HG03280 (cell line): Measurements from ENCODE around the gene ZNF185.

Experiments
- ATAC-seq: cut with Tn5 transposase; IDR thresholded peaks from one replicate; pipeline ENCODE4 v1.9.1; 2021; ENCODE audit warnings: mild to moderate bottlenecking, moderate library complexity; ENCODE audit not compliant: unreplicated experiment

ZNF185 gene

DNA sequence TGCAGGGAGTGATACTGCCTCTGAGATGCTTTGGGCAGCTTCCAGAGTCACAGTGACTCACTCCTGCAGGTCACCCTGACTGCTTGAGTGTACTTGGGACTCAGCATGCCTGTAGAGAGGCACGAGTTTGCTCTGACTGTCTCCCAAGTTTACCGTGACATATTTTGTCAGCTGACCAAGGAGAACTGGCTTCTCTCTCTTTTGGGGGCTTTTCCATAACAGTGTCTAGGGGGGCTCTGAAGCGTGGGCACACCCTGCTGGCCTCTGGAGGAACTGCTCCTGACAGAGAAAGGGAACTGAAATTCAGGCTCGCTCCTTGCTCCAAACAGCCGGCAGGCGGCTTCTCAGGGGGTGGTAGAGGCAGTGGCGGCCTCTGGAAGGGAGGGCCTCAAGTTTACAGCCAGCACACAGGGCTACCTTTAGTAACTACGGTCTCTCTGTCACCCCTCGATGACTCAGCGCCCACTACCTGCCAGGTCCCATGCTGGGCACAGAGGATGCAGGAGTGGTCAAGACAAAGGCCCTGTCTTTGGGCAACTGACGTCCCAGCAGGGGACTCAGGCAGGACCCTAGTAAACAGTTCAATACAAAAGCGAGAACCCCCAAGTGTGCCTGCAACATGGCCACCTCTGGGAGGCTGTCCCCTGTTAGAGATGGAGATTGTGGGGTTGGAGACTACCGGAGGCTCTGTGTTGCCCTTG lies 17.8 kb downstream of the ZNF185 start:
- peak; percentile 88 for ATAC-seq

DNA sequence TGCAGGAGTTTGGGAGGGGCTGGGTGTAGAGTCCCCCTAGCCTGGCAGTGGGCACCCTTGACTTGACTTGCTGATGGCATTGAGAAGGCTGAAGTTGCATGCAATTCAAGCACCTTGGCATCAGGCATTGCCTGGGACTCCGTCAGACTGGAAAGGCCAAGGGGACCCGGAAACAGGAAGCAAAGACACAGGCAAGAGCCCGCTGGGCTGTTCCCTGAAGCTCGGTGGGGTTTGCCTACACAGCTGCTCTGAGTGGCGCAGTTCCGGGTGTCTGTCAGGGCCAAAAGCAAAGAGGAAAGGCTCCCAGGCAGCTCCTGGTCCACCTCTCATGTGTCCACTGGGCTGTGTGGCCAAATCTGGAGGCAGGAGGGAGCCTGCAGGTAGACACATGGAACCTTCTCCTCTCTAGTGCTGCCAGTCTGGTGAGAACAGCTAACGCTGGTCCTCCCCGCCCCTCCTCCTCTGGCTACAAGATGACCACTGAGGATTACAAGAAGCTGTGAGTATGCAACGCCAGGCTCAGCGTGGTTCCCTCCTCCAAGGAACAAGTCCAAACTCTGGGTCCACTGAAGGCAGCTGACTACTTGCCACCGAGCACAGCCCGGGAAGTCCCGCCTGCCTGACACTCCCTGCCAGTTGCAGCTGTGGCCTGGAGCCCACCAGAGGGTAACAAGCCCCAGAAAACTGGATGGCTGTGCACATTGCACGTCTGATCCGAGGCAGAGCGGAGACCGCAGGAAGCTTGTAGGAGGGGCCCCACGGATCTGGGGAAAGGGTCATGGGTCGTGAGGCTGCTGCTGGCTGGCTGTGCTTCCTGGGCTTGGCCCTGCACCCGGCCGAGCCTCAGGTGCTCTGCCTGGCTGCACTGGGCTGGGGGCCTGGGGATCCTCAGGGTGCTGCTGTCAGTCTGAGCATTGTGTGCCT lies 20.1 kb downstream of the ZNF185 start:
- ATAC-seq, result no peak

GRCh38 chrX:152918707-152919106 lies 20.8 kb downstream of the ZNF185 start:
- ATAC-seq, result no peak

DNA sequence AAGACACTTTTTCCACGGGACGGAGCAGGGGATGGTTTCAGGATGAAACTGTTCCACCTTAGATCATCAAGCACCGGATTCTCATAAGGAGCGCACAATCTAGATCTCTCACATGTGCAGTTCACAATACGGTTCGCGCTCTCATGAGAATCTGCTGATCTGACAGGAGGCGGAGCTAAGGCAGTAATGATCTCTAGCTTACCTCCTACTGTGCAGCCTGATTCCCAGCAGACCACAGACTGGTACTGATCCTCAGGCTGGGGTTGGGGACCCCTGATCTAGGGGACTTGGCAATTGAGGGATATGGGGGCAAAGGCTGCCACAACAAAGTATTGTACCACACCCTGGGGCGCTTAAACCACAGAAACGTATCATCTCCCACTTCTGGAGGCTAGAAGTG lies 25.7 kb downstream of the ZNF185 start:
- ATAC-seq, result no peak

- ATAC-seq, result no peak
These were observed 28.0 kb downstream of the ZNF185 start for GRCh38 chrX:152925835-152926234.

GRCh38 chrX:152926279-152926678 lies 28.4 kb downstream of the ZNF185 start:
- peak; percentile 74 for ATAC-seq

- ATAC-seq, result no peak
These were observed 29.1 kb downstream of the ZNF185 start for GRCh38 chrX:152926923-152927322.

DNA sequence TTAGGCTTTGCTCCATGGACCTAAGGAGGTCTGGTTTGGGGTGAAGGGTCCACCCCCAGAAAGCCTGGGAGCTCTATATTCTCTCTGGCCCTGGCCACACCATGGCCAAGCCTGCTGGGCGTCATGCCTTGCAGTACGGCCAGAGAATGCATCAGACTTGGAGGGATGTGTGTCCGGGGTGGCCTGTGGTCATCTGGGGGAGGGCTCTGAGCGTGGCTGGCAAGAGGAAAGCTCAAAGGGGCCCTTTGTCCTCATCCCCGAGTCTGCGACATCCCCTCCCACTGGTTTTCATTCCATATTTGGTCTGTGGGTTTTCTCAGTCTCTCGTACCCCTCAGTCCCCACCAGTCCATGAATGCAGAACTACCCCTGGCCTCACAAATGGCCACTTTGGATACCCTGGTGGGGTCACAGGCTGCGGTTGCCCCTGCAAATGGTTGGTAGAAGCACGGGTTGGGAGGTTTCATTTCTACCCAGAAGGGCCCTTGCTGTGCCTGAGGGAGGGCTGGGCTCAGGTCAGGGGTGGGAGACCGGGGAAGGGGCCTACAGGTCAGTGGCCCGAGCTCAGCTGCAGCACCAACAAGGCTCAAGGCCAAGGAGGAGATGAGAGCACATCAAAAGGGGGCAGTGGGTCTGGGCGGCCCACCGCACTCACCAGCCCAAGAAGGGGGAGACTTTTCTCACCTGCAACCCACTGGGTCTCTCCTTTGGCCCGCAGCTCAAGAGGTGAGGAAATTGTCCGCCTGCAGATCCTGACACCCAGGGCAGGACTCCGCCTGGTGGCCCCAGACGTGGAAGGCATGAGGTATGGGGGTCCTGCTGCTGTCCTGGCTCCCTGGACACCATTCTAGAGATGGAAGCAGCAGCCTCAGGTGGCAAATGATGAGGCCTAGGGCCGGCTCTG lies 30.2 kb downstream of the ZNF185 start:
- ATAC-seq, result no peak

- ATAC-seq, result no peak
These were observed 31.0 kb downstream of the ZNF185 start for GRCh38 chrX:152928761-152929400.

DNA sequence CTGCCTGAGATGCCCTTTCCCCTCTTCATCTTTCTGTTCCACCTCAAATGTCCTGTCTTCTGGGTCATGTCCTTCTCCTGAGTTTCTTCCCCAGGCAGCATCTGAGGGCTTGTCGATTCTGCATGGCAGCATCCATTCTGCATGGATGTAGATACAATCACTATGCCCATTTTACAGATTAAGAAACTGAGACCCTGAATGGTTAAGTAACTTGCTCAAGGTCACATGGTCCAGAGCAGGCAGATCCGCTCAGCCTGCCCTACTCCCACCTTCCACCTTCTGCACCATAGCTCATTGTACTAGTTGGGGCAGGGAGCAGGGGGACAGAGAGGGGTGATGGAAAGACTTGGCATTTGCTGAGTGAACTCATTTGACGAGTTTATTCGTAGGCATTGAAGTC lies 32.0 kb downstream of the ZNF185 start:
- no peak for ATAC-seq

DNA sequence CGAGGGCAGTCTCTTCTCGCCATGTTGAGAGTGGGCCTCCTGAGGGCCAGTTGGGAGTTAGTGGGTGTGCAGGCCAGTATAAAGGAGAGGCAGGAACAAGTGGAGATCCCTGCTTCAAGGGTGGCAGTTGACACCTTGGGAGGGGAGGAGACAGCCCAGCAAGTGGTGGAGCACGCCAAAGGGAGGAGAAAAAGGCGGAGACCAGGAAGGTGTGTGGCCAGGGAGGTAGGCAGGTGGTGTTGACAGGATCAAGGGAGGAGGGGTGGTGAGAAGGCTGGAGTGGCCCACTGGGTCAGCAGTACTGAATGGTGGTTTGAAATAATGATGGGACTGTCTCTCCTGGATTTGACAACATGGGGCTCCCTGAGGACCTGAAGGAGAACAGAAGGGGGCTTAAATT lies 32.6 kb downstream of the ZNF185 start:
- ATAC-seq, result no peak

GRCh38 chrX:152932144-152932543 lies 34.3 kb downstream of the ZNF185 start:
- no peak for ATAC-seq

- ATAC-seq, result no peak
These were observed 34.8 kb downstream of the ZNF185 start for GRCh38 chrX:152932598-152933175.

- no peak for ATAC-seq
These were observed 38.4 kb downstream of the ZNF185 start for GRCh38 chrX:152936306-152936705.

DNA sequence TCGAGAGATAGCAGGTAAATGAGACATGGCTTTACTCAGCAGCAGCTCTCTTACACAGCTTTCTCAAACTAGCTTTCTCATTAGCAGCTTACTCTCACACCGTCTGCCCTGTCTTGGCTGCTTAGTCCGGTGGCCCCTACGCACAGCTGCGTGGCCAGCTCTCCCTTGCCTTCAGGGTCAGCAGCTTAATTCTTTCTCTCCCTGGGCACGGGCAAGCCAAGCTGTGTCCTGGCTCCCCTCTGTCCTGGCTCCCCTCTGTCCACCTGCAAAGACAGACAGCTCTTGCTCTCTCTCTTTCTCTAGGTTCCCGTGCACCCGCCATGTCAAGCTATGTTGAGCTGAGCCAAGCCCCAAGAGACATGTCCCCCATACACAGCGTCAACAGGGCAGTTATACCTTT lies 39.4 kb downstream of the ZNF185 start:
- ATAC-seq, result no peak

GRCh38 chrX:152941328-152942076 lies 43.6 kb downstream of the ZNF185 start:
- peak; percentile 95 for ATAC-seq

DNA sequence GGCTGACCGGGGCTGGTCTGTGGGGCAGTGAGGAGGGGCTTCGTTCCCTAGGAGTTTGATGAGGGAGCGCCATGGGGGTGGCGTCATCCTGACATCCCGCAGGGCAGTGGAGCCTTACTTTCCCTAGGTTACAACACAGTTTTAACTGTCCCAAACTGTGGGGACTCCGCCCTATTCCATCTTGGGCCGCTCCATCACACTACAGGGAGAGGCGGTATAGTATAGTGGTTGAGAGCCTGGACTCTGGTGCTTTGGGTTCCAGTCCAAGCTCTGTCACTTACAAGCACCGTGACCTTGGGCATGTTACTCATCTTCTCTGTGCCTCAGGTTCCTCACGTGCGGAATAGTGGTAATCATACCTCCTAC lies 44.2 kb downstream of the ZNF185 start:
- no peak for ATAC-seq

DNA sequence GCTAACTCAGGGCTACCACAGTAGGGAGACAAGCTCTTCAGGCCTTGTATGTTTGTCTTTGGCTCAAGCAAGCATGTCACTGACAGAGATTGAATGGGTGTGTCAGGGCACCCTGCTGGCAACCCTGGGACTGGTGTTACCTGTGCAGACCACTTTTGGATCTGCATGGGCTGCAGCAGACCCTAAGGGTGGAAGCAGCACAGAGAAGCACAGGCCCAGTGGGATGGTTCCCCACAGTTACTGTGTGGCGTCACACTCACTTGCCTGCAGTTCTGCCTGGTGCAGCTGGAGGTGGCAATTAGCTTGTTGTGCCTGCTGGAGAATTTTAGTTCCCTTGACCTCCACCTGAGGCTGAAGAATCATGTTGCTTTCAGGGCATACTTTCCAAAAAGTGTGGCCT lies 46.0 kb downstream of the ZNF185 start:
- no peak for ATAC-seq
